K562 (cell line): Measurements from ENCODE around the gene SGSH. TPM values are rescaled to one million over a fixed set of nuclear protein-coding genes. Genes with fewer than 3 reads are reported as not detected.

Experiments
- BRD9 ChIP-seq: fragments of 450-650 bp; IDR thresholded peaks from 2 replicates; pipeline ENCODE4 v1.6.1; 2018; ENCODE audit warnings: low read depth; ENCODE audit not compliant: partially characterized antibody
- CBFA2T3 ChIP-seq: fragments of 450-650 bp; IDR thresholded peaks from 2 replicates; pipeline ENCODE4 v1.6.1; 2017
- CREM ChIP-seq: IDR thresholded peaks from 2 replicates; pipeline ENCODE4 v1.6.1; 2014; ENCODE audit warnings: antibody characterized with exemption, low read depth
- ELK1 ChIP-seq: sonication (generic); formaldehyde crosslinking; IDR thresholded peaks from 2 replicates; pipeline ENCODE4 v1.8.1; 2022; ENCODE audit warnings: missing genetic modification reagents
- FOXJ3 ChIP-seq: sonication (generic); formaldehyde crosslinking; IDR thresholded peaks from 2 replicates; pipeline ENCODE4 v1.4.0; 2020; ENCODE audit warnings: mild to moderate bottlenecking, missing genetic modification reagents
- HMG20B ChIP-seq: fragments of 250-450 bp; sonication (Bioruptor Pico); IDR thresholded peaks from 2 replicates; pipeline ENCODE4 v1.5.0; 2021; ENCODE audit warnings: mild to moderate bottlenecking
- KDM1A ChIP-seq, 2 experiments: fragments of 450-650 bp; IDR thresholded peaks; 2 replicates each; pipeline ENCODE4 v1.6.1; 2016; ENCODE audit warnings: mild to moderate bottlenecking in 2 of 2
- NFE2L1 ChIP-seq: fragments of 450-650 bp; IDR thresholded peaks from 2 replicates; pipeline ENCODE4 v1.6.1; 2016; ENCODE audit warnings: missing genetic modification characterization, low read depth, mild to moderate bottlenecking, missing compliant biosample characterization, moderate library complexity, borderline replicate concordance
- RNF2 ChIP-seq: sonication (generic); IDR thresholded peaks from 2 replicates; pipeline ENCODE4 v1.6.1; 2016
- SAP30 ChIP-seq: fragments of 200-600 bp; sonication (generic); IDR thresholded peaks from 2 replicates; pipeline ENCODE4 v1.6.1; 2012; ENCODE audit warnings: borderline replicate concordance, low read depth, mild to moderate bottlenecking, moderate library complexity, low read length, control low read depth, inconsistent platforms; ENCODE audit not compliant: insufficient read depth, poor library complexity, severe bottlenecking
- SIRT6 ChIP-seq: IDR thresholded peaks from one replicate; pipeline ENCODE4 v1.6.1; 2012; ENCODE audit warnings: low read depth, mild to moderate bottlenecking, control low read depth, inconsistent platforms, low read length, moderate library complexity
- SRSF3 ChIP-seq: fragments of 200-400 bp; formaldehyde crosslinking; IDR thresholded peaks from 2 replicates; pipeline ENCODE4 v1.6.1; 2016; ENCODE audit warnings: mild to moderate bottlenecking, low read length, moderate library complexity; ENCODE audit not compliant: insufficient read depth
- STAG1 ChIP-seq: sonication (generic); formaldehyde crosslinking; IDR thresholded peaks from 2 replicates; pipeline ENCODE4 v1.5.0; 2020; ENCODE audit warnings: missing genetic modification reagents, borderline replicate concordance
- ZBTB43 ChIP-seq: sonication (generic); formaldehyde crosslinking; IDR thresholded peaks from 2 replicates; pipeline ENCODE4 v1.8.0; 2023; ENCODE audit warnings: mild to moderate bottlenecking, missing genetic modification reagents
- ZNF586 ChIP-seq: fragments of 450-650 bp; formaldehyde crosslinking; conservative IDR thresholded peaks from 2 replicates; pipeline ENCODE4 v1.4.0; 2020; ENCODE audit warnings: mild to moderate bottlenecking, moderate library complexity
- polyA plus RNA-seq, 8 experiments: library from polyadenylated mRNA; depleted of rRNA in 4 of 8; stranded (reverse) in 5 of 8; unstranded in 3 of 8; fragments of >200 nt; fragmentation: Nextera tagmentation in 2 of 8; fragmentation: Illumina TruSeq in 1 of 8; extraction: Ambion mirVana in 2 of 8; extraction: Trizol in 1 of 8; gene quantifications; 2 replicates each; pipeline versions ENCODE4 v1.2.1 to v1.2.3, GENCODE V29; 2011 to 2014; ENCODE audit warnings: inconsistent platforms in 1 of 8, missing spikeins in 1 of 8
- total RNA-seq, 7 experiments: library from RNA; depleted of rRNA in 6 of 7; stranded (reverse); fragments of >200 nt in 6 of 7; fragmentation: Illumina TruSeq in 2 of 7; extraction: Trizol in 2 of 7; gene quantifications; 2 replicates each; pipeline versions ENCODE4 v1.2.1 to v1.2.3, GENCODE V29; 2011 to 2021; ENCODE audit warnings: low replicate concordance in 1 of 7
- TF ChIP-seq, protein P1 (sequence below): fragments of 450-650 bp; IDR thresholded peaks from 2 replicates; pipeline ENCODE4 v1.6.1; 2016; ENCODE audit warnings: mild to moderate bottlenecking, moderate library complexity

Gene SGSH
- total and polyA plus RNA-seq, 9 of the 15 experiments (the other 6 are each of a cell fraction or from before 2014, with no cell fraction given): 0.25 to 15.7 (median 4.9) TPM

DNA sequence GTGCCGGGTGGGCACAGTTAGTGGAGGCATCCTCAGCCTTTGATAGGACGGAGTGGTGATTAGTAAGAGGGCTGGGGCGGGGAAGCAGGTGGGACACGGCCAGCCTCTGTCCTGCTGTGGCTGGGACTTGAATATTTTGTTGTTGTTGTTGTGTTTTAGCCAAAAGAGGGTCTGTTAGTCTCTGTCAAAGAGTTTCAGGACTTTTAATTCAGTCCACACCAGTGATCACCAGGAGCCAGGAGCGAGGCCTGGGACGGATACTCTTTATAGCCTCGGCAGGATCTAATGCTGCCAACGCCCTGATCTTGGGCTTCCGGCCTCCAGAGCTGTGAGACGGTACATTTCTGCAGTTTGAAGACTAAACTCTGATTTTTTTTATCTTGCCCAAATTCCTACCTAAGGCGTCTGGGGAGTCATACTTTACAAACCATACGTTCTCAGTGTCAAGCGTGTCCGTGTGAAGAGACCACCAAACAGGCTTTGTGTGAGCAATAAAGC lies 37.6 kb upstream of the SGSH start (continued):
- TF ChIP-seq ZNF586: no peak
- no peak for TF ChIP-seq HMG20B (CRISPR knock-in tag)
- TF ChIP-seq KDM1A (IDR thresholded peaks at IDR 0.05): no peak; a peak in 1 of 4 replicates
- no peak for TF ChIP-seq RNF2
- TF ChIP-seq ELK1 (CRISPR knock-in tag): no peak
- TF ChIP-seq NFE2L1: no peak
- peak; percentile 52 for TF ChIP-seq CBFA2T3
- no peak for TF ChIP-seq CREM
- TF ChIP-seq STAG1 (CRISPR knock-in tag): no peak
- TF ChIP-seq BRD9: no peak
- no peak for TF ChIP-seq FOXJ3 (CRISPR knock-in tag)
- no peak for TF ChIP-seq ZBTB43 (CRISPR knock-in tag)
- TF ChIP-seq SRSF3: no peak
- TF ChIP-seq SIRT6: no peak
- TF ChIP-seq SAP30: no peak
- TF ChIP-seq, protein P1, sequence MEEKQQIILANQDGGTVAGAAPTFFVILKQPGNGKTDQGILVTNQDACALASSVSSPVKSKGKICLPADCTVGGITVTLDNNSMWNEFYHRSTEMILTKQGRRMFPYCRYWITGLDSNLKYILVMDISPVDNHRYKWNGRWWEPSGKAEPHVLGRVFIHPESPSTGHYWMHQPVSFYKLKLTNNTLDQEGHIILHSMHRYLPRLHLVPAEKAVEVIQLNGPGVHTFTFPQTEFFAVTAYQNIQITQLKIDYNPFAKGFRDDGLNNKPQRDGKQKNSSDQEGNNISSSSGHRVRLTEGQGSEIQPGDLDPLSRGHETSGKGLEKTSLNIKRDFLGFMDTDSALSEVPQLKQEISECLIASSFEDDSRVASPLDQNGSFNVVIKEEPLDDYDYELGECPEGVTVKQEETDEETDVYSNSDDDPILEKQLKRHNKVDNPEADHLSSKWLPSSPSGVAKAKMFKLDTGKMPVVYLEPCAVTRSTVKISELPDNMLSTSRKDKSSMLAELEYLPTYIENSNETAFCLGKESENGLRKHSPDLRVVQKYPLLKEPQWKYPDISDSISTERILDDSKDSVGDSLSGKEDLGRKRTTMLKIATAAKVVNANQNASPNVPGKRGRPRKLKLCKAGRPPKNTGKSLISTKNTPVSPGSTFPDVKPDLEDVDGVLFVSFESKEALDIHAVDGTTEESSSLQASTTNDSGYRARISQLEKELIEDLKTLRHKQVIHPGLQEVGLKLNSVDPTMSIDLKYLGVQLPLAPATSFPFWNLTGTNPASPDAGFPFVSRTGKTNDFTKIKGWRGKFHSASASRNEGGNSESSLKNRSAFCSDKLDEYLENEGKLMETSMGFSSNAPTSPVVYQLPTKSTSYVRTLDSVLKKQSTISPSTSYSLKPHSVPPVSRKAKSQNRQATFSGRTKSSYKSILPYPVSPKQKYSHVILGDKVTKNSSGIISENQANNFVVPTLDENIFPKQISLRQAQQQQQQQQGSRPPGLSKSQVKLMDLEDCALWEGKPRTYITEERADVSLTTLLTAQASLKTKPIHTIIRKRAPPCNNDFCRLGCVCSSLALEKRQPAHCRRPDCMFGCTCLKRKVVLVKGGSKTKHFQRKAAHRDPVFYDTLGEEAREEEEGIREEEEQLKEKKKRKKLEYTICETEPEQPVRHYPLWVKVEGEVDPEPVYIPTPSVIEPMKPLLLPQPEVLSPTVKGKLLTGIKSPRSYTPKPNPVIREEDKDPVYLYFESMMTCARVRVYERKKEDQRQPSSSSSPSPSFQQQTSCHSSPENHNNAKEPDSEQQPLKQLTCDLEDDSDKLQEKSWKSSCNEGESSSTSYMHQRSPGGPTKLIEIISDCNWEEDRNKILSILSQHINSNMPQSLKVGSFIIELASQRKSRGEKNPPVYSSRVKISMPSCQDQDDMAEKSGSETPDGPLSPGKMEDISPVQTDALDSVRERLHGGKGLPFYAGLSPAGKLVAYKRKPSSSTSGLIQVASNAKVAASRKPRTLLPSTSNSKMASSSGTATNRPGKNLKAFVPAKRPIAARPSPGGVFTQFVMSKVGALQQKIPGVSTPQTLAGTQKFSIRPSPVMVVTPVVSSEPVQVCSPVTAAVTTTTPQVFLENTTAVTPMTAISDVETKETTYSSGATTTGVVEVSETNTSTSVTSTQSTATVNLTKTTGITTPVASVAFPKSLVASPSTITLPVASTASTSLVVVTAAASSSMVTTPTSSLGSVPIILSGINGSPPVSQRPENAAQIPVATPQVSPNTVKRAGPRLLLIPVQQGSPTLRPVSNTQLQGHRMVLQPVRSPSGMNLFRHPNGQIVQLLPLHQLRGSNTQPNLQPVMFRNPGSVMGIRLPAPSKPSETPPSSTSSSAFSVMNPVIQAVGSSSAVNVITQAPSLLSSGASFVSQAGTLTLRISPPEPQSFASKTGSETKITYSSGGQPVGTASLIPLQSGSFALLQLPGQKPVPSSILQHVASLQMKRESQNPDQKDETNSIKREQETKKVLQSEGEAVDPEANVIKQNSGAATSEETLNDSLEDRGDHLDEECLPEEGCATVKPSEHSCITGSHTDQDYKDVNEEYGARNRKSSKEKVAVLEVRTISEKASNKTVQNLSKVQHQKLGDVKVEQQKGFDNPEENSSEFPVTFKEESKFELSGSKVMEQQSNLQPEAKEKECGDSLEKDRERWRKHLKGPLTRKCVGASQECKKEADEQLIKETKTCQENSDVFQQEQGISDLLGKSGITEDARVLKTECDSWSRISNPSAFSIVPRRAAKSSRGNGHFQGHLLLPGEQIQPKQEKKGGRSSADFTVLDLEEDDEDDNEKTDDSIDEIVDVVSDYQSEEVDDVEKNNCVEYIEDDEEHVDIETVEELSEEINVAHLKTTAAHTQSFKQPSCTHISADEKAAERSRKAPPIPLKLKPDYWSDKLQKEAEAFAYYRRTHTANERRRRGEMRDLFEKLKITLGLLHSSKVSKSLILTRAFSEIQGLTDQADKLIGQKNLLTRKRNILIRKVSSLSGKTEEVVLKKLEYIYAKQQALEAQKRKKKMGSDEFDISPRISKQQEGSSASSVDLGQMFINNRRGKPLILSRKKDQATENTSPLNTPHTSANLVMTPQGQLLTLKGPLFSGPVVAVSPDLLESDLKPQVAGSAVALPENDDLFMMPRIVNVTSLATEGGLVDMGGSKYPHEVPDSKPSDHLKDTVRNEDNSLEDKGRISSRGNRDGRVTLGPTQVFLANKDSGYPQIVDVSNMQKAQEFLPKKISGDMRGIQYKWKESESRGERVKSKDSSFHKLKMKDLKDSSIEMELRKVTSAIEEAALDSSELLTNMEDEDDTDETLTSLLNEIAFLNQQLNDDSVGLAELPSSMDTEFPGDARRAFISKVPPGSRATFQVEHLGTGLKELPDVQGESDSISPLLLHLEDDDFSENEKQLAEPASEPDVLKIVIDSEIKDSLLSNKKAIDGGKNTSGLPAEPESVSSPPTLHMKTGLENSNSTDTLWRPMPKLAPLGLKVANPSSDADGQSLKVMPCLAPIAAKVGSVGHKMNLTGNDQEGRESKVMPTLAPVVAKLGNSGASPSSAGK: no peak
